HG03159 (cell line): ENCODE measurements around the gene UBIAD1.
"Not testable (repeated sequence)": the region's sequence is repeated elsewhere in the genome, so short reads cannot be mapped to it uniquely, and the experiment has no call there.

Experiments
- ATAC-seq: cut with Tn5 transposase; IDR thresholded peaks from one replicate; pipeline ENCODE4 v1.9.1; 2021; ENCODE audit warnings: mild to moderate bottlenecking, moderate library complexity; ENCODE audit not compliant: unreplicated experiment

The UBIAD1 gene

GRCh38 chr1:11279630-11280029 is 6.6 kb downstream of the UBIAD1 start:
- no peak for ATAC-seq

- no peak for ATAC-seq
These were observed 7.8 kb downstream of the UBIAD1 start for GRCh38 chr1:11280719-11281376.

- no peak for ATAC-seq
These were observed 8.7 kb downstream of the UBIAD1 start for GRCh38 chr1:11281518-11282331.

- no peak for ATAC-seq
These were observed 10.2 kb downstream of the UBIAD1 start for GRCh38 chr1:11283151-11283550.

GRCh38 chr1:11284784-11285183 is 11.8 kb downstream of the UBIAD1 start:
- no peak for ATAC-seq

- no peak for ATAC-seq
These were observed 13.1 kb downstream of the UBIAD1 start for GRCh38 chr1:11285883-11286734.

- no peak for ATAC-seq
These were observed 13.9 kb downstream of the UBIAD1 start for GRCh38 chr1:11286735-11287410.

GRCh38 chr1:11289064-11289463 is 16.1 kb downstream of the UBIAD1 start:
- no peak for ATAC-seq

GRCh38 chr1:11291049-11291448 is 18.1 kb downstream of the UBIAD1 start:
- ATAC-seq: no peak

- no peak for ATAC-seq
These were observed 20.9 kb downstream of the UBIAD1 start for GRCh38 chr1:11293856-11294255.

GRCh38 chr1:11294951-11295350 is 22.0 kb downstream of the UBIAD1 start:
- no peak for ATAC-seq

GRCh38 chr1:11295905-11296304 is 22.9 kb downstream of the UBIAD1 start:
- no peak for ATAC-seq

- ATAC-seq: not testable (repeated sequence)
These were observed 24.8 kb downstream of the UBIAD1 start for GRCh38 chr1:11297774-11298173.

GRCh38 chr1:11298390-11299224 is 25.6 kb downstream of the UBIAD1 start:
- no peak for ATAC-seq

- no peak for ATAC-seq
These were observed 26.2 kb downstream of the UBIAD1 start for GRCh38 chr1:11299225-11299574.

GRCh38 chr1:11301601-11302000 is 28.6 kb downstream of the UBIAD1 start:
- ATAC-seq: no peak

GRCh38 chr1:11302366-11302765 is 29.4 kb downstream of the UBIAD1 start:
- ATAC-seq: no peak

GRCh38 chr1:11305516-11305915 is 32.5 kb downstream of the UBIAD1 start:
- ATAC-seq: not testable (repeated sequence)

GRCh38 chr1:11307852-11308251 is 34.9 kb downstream of the UBIAD1 start:
- no peak for ATAC-seq

GRCh38 chr1:11308699-11309224 is 35.8 kb downstream of the UBIAD1 start:
- no peak for ATAC-seq
